HCT116 (cell line): ENCODE results near the gene PRTG. TPM values are rescaled to one million over a fixed set of nuclear protein-coding genes. Genes with fewer than 3 reads are reported as not detected.

Source experiments
- ATAC-seq: fragments of 200-7000 bp; cut with Tn5 transposase; 2 replicates; pipeline ENCODE4 v1.9.1; 2020; ENCODE audit warnings: mild to moderate bottlenecking, moderate library complexity
- BruUV-seq: library from RNA; stranded (reverse); fragments of 400-500 nt; replicated peaks from 2 replicates; lab custom pipeline; 2021; lab: Mats Ljungman, UMichigan
- CTCF ChIA-PET: fragments of 300-600 bp; sonication (Branson Sonifier 250); formaldehyde crosslinking; loops from one replicate; lab custom pipeline; 2021; ENCODE audit warnings: antibody characterized with exemption; lab: Charles Lee
- POLR2A ChIA-PET: fragments of 300-600, 350-600 bp; sonication (Branson Sonifier 250); formaldehyde crosslinking; loops from one replicate; lab custom pipeline; 2021; ENCODE audit warnings: antibody characterized with exemption; lab: Charles Lee
- RAD21 ChIA-PET, 2 experiments: fragments of 300-600 bp; sonication (Branson Sonifier 250); formaldehyde crosslinking; loops; one replicate each; lab custom pipeline; 2023; ENCODE audit warnings: low total read pairs in 2 of 2; ENCODE audit not compliant: uncharacterized antibody in 2 of 2, unreplicated experiment in 2 of 2, low non-redundant PET in 1 of 2; lab: Charles Lee
- DNase-seq: peaks from one replicate; pipeline ENCODE4 v3.0.0-alpha.2; 2010; ENCODE audit warnings: low read depth, low spot score
- H2AFZ ChIP-seq: fragments of 200-600 bp; shearing (Covaris generic), sonication (generic); 2 replicates; pipeline ENCODE4 v1.6.1; 2017; ENCODE audit warnings: low read depth, mixed run types, mixed read lengths, antibody characterized with exemption, low read length; ENCODE audit not compliant: poor library complexity, severe bottlenecking
- H3K27ac ChIP-seq: 2 replicates; pipeline ENCODE4 v1.5.1; 2012; ENCODE audit warnings: low read depth, low read length
- H3K27me3 ChIP-seq: fragments of 200-600 bp; sonication (generic); 2 replicates; pipeline ENCODE4 v1.6.1; 2016; ENCODE audit warnings: mixed run types, low read length, mixed read lengths; ENCODE audit not compliant: insufficient read depth
- H3K36me3 ChIP-seq, 2 experiments: fragments of 200-500 bp in 1 of 2; fragments of 200-600 bp in 1 of 2; sonication (Bioruptor generic) in 1 of 2; sonication (generic) in 1 of 2; 2 replicates each; pipeline versions ENCODE4 v1.5.1 to v1.6.1; 2014 to 2016; ENCODE audit warnings: low read length in 2 of 2, inconsistent platforms in 1 of 2, mixed read lengths in 1 of 2, mixed run types in 1 of 2; ENCODE audit not compliant: insufficient read depth in 2 of 2, control insufficient read depth in 1 of 2
- H3K4me1 ChIP-seq, 2 experiments: fragments of 200-600 bp in 1 of 2; sonication (generic) in 1 of 2; 2 replicates each; pipeline versions ENCODE4 v1.5.1 to v1.6.1; 2012 to 2017; ENCODE audit warnings: low read length in 2 of 2, inconsistent platforms in 1 of 2, mild to moderate bottlenecking in 1 of 2, mixed read lengths in 1 of 2, mixed run types in 1 of 2, moderate library complexity in 1 of 2; ENCODE audit not compliant: insufficient read depth in 2 of 2, control insufficient read depth in 1 of 2
- H3K4me2 ChIP-seq: fragments of 200-600 bp; sonication (generic); 2 replicates; pipeline ENCODE4 v1.6.1; 2017; ENCODE audit warnings: mixed run types, low read length, mixed read lengths
- H3K4me3 ChIP-seq, 2 experiments: fragments of 200-600 bp in 1 of 2; sonication (generic) in 1 of 2; replicated peaks in 1 of 2; 2 replicates each; pipeline ENCODE4 v1.5.1; 2011 to 2016; ENCODE audit warnings: low read length in 2 of 2, control low read depth in 1 of 2, low read depth in 1 of 2, mild to moderate bottlenecking in 1 of 2, mixed read lengths in 1 of 2, mixed run types in 1 of 2
- H3K79me2 ChIP-seq: fragments of 200-600 bp; sonication (generic); 2 replicates; pipeline ENCODE4 v1.6.1; 2017; ENCODE audit warnings: mild to moderate bottlenecking, mixed run types, low read length, moderate library complexity, mixed read lengths; ENCODE audit not compliant: insufficient read depth
- H3K9ac ChIP-seq: fragments of 200-600 bp; sonication (generic); 2 replicates; pipeline ENCODE4 v1.6.1; 2016; ENCODE audit warnings: low read length, mixed read lengths
- H3K9me2 ChIP-seq: fragments of 200-600 bp; sonication (generic), shearing (Covaris generic); 2 replicates; pipeline ENCODE4 v1.6.1; 2017; ENCODE audit warnings: mixed run types, mild to moderate bottlenecking, moderate library complexity; ENCODE audit not compliant: insufficient read depth
- H3K9me3 ChIP-seq, 2 experiments: fragments of 200-500 bp in 1 of 2; fragments of 200-600 bp in 1 of 2; sonication (Bioruptor generic) in 1 of 2; sonication (generic) in 1 of 2; 2 replicates each; pipeline ENCODE4 v1.6.1; 2014 to 2017; ENCODE audit warnings: low read length in 2 of 2, mixed read lengths in 2 of 2, inconsistent platforms in 1 of 2, low read depth in 1 of 2, mild to moderate bottlenecking in 1 of 2, mixed run types in 1 of 2, moderate library complexity in 1 of 2; ENCODE audit not compliant: control insufficient read depth in 1 of 2, insufficient read depth in 1 of 2
- H4K20me1 ChIP-seq: fragments of 200-600 bp; sonication (generic), shearing (Covaris generic); 2 replicates; pipeline ENCODE4 v1.6.1; 2017; ENCODE audit warnings: mixed run types, mild to moderate bottlenecking, moderate library complexity; ENCODE audit not compliant: insufficient read depth
- EGR1 ChIP-seq: IDR thresholded peaks from 2 replicates; pipeline ENCODE4 v1.6.1; 2012; ENCODE audit warnings: low read depth
- ELF1 ChIP-seq: IDR thresholded peaks from 2 replicates; pipeline ENCODE4 v1.6.1; 2012; ENCODE audit warnings: low read depth, borderline replicate concordance
- FOSL1 ChIP-seq: IDR thresholded peaks from 2 replicates; pipeline ENCODE4 v1.6.1; 2012; ENCODE audit warnings: low read depth
- POLR2AphosphoS5 ChIP-seq: IDR thresholded peaks from 2 replicates; pipeline ENCODE4 v1.6.1; 2011; ENCODE audit warnings: mild to moderate bottlenecking, low read depth, low read length, moderate library complexity
- RAD21 ChIP-seq: IDR thresholded peaks from 2 replicates; pipeline ENCODE4 v1.6.1; 2012; ENCODE audit warnings: low read depth, mild to moderate bottlenecking
- SIN3A ChIP-seq: IDR thresholded peaks from 2 replicates; pipeline ENCODE4 v1.6.1; 2012; ENCODE audit warnings: low read depth
- SRF ChIP-seq: IDR thresholded peaks from 2 replicates; pipeline ENCODE4 v1.6.1; 2012; ENCODE audit warnings: low read depth
- YY1 ChIP-seq: IDR thresholded peaks from 2 replicates; pipeline ENCODE4 v1.6.1; 2011; ENCODE audit warnings: low read length, low read depth, moderate library complexity, mild to moderate bottlenecking; ENCODE audit not compliant: insufficient replicate concordance; ENCODE audit errors: extremely low read depth
- ZFX ChIP-seq: fragments of 450-650 bp; IDR thresholded peaks from 2 replicates; pipeline ENCODE4 v1.6.1; 2017
- ZNF274 ChIP-seq: fragments of 200-500 bp; sonication (Bioruptor generic); IDR thresholded peaks from 2 replicates; pipeline ENCODE4 v1.6.1; 2014; ENCODE audit warnings: mild to moderate bottlenecking, low read depth, low read length, inconsistent platforms
- intact Hi-C: fragments of 100-400 bp; cut with micrococcal nuclease; formaldehyde crosslinking; loops from 2 replicates; pipeline ENCODE4 v1.10.0; 2022
- total RNA-seq: library from RNA; stranded (reverse); gene quantifications from one replicate; pipeline ENCODE4 v1.2.1, GENCODE V29; 2021; ENCODE audit not compliant: unreplicated experiment
- TF ChIP-seq, protein P1 (sequence below): IDR thresholded peaks from 2 replicates; pipeline ENCODE4 v1.6.1; 2011; ENCODE audit warnings: mild to moderate bottlenecking, low read length, moderate library complexity; ENCODE audit not compliant: insufficient replicate concordance; ENCODE audit errors: extremely low read depth

The PRTG gene
- total RNA-seq, 1 experiment from 2014 or later: not detected

GRCh38 chr15:55782901-55783300 is 39.9 kb upstream of the PRTG start:
- DNase-seq (no peak), ATAC-seq (no peak)
- Histone ChIP-seq H3K4me2 (no peak overlapping the region), H3K9ac (no peak overlapping the region), H3K27me3 (no peaks in the 10 kb centered on the region), H3K9me3 (no peaks in the 10 kb centered on the region), H3K79me2 (no peaks in the 10 kb centered on the region), H3K9me2 (no peaks in the 10 kb centered on the region), H3K4me1 (no peaks in the 10 kb centered on the region), H2AFZ (no peak overlapping the region), H3K27ac (no peak overlapping the region), H3K36me3 (no peaks in the 10 kb centered on the region), H3K4me3 (no peak overlapping the region), H4K20me1 (no peaks in the 10 kb centered on the region)
- RAD21 ChIA-PET: no interaction called here
- POLR2A ChIA-PET: no interaction called here
- TF ChIP-seq RAD21 (no peak), SRF (no peak), ZNF274 (no peak), ELF1 (no peak), POLR2AphosphoS5 (no peak)
- CTCF ChIA-PET: interaction anchor here (1.4 to 2.4 kb wide), 2 partner anchors 9 to 566 kb away, joined by 3 to 17 read pairs; no protein-coding TSS in a partner anchor
- intact Hi-C loops: no loop called here
- BruUV-seq: no TSS peak

GRCh38 chr15:55780292-55780691 is 37.3 kb upstream of the PRTG start:
- Histone ChIP-seq H3K4me2 (no peak overlapping the region), H3K9ac (no peak overlapping the region), H3K4me1 (no peaks in the 10 kb centered on the region), H3K9me2 (no peaks in the 10 kb centered on the region), H3K36me3 (no peaks in the 10 kb centered on the region), H3K9me3 (no peaks in the 10 kb centered on the region), H3K27ac (no peak overlapping the region), H3K4me3 (no peak overlapping the region), H4K20me1 (no peaks in the 10 kb centered on the region), H2AFZ (no peak overlapping the region), H3K27me3 (no peaks in the 10 kb centered on the region), H3K79me2 (no peaks in the 10 kb centered on the region)
- DNase-seq (no peak), ATAC-seq (no peak)
- ChIA-PET RAD21 (no interaction called here), CTCF (no interaction called here), POLR2A (interaction anchor here (0.7 kb wide), 1 partner anchor 11 kb away, joined by 3 read pairs; no protein-coding TSS in a partner anchor)
- intact Hi-C loops: no loop called here
- no TSS peak for BruUV-seq
- TF ChIP-seq SIN3A: no peak
- TF ChIP-seq EGR1: no peak
- no peak for TF ChIP-seq POLR2AphosphoS5
- no peak for TF ChIP-seq YY1
- TF ChIP-seq, protein P1, sequence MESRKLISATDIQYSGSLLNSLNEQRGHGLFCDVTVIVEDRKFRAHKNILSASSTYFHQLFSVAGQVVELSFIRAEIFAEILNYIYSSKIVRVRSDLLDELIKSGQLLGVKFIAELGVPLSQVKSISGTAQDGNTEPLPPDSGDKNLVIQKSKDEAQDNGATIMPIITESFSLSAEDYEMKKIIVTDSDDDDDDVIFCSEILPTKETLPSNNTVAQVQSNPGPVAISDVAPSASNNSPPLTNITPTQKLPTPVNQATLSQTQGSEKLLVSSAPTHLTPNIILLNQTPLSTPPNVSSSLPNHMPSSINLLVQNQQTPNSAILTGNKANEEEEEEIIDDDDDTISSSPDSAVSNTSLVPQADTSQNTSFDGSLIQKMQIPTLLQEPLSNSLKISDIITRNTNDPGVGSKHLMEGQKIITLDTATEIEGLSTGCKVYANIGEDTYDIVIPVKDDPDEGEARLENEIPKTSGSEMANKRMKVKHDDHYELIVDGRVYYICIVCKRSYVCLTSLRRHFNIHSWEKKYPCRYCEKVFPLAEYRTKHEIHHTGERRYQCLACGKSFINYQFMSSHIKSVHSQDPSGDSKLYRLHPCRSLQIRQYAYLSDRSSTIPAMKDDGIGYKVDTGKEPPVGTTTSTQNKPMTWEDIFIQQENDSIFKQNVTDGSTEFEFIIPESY: no peak
- no peak for TF ChIP-seq FOSL1
- TF ChIP-seq ZFX: no peak
